ENCODE measurements around the gene NXPE1. TPM values are rescaled to one million over a fixed set of nuclear protein-coding genes. Genes with fewer than 3 reads are reported as not detected.

Gene NXPE1
- total and polyA plus RNA-seq, 2 donors (not counting 1 experiment from before 2014, with no cell fraction given): not detected

DNA sequence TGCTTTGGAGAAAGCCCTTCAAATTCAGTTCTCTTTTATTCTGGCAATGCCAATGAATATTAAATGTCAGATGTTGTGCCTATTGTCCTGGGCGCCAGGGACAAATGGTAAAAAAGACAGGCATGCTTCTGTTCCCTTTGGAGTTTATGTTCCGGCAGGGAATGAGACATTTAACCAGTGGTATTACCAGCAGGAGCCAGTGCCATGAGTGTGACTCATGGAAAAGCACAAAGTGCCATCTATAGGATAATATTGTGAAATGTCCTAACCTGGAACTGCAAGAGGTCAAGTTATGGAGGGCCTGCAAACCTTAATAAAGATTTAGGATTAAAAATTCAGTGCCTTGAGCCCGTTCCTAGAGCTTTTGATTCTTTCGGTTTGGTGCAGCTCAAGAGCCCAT, 80.9 kb downstream of the NXPE1 start:
- peaks cover 4% of the 10 kb centered on the region for H3K27me3 Mint-ChIP-seq
- Histone ChIP-seq H3K27me3 (replicated peaks in 1 of 4; ENCODE audit: control extremely low read depth in 1 of 4, control insufficient read depth in 3 of 4, insufficient read depth in 4 of 4, low read length in 3 of 4) (no peaks in the 10 kb centered on the region), H2AFZ (ENCODE audit: insufficient read depth, low read depth, low read length, poor library complexity, severe bottlenecking) (no peak overlapping the region), H3K27ac (ENCODE audit: low read length in 2 of 2) (no peak overlapping the region), H3K36me3 (replicated peaks in 1 of 2; ENCODE audit: control extremely low read depth in 1 of 2, control insufficient read depth in 1 of 2, extremely low read depth in 1 of 2, insufficient read depth in 2 of 2, low read length in 1 of 2) (no peaks in the 10 kb centered on the region), H4K20me1 (ENCODE audit: control insufficient read depth, insufficient read depth, low read length, poor library complexity, severe bottlenecking) (no peaks in the 10 kb centered on the region), H3K4me2 (replicated peaks; ENCODE audit: low read depth, low read length, poor library complexity, severe bottlenecking) (no peak overlapping the region), H3K4me3 (ENCODE audit: control extremely low read depth in 1 of 5, extremely low read depth in 1 of 5, insufficient read depth in 1 of 5, low read depth in 2 of 5, low read length in 4 of 5) (no peak overlapping the region), H3K4me1 (ENCODE audit: control insufficient read depth in 2 of 2, insufficient read depth in 2 of 2, low read length in 2 of 2) (no peaks in the 10 kb centered on the region), H3K9ac (ENCODE audit: low read length) (no peak overlapping the region), H3K79me2 (ENCODE audit: control insufficient read depth, insufficient read depth, low read length) (no peaks in the 10 kb centered on the region), H3K9me3 (ENCODE audit: control extremely low read depth in 1 of 3, control insufficient read depth in 2 of 3, insufficient read depth in 1 of 3, low read length in 2 of 3) (no peaks in the 10 kb centered on the region)
- H3K9me3 Mint-ChIP-seq (ENCODE audit: insufficient read depth): no peaks in the 10 kb centered on the region
- 92% methylated on average over 4 of the region's 4 CpGs for WGBS (ENCODE audit: insufficient coverage)
- ATAC-seq (ENCODE audit: low read depth) (no peak), DNase-seq (no peak)
- H3K4me3 Mint-ChIP-seq: no peak overlapping the region
- intact Hi-C loops (cut with micrococcal nuclease): no loop called here
- no peak for TF ChIP-seq EZH2 (IDR thresholded peaks at IDR 0.05; ENCODE audit: borderline replicate concordance, insufficient read depth, low read depth, low read length, poor library complexity, severe bottlenecking)
- TF ChIP-seq, protein P1, sequence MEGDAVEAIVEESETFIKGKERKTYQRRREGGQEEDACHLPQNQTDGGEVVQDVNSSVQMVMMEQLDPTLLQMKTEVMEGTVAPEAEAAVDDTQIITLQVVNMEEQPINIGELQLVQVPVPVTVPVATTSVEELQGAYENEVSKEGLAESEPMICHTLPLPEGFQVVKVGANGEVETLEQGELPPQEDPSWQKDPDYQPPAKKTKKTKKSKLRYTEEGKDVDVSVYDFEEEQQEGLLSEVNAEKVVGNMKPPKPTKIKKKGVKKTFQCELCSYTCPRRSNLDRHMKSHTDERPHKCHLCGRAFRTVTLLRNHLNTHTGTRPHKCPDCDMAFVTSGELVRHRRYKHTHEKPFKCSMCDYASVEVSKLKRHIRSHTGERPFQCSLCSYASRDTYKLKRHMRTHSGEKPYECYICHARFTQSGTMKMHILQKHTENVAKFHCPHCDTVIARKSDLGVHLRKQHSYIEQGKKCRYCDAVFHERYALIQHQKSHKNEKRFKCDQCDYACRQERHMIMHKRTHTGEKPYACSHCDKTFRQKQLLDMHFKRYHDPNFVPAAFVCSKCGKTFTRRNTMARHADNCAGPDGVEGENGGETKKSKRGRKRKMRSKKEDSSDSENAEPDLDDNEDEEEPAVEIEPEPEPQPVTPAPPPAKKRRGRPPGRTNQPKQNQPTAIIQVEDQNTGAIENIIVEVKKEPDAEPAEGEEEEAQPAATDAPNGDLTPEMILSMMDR (IDR thresholded peaks at IDR 0.05): no peak
- ChIA-PET CTCF (no interaction called here), POLR2A (no interaction called here)
- H3K4me1 Mint-ChIP-seq: peaks cover 8% of the 10 kb centered on the region
- H3K27ac Mint-ChIP-seq: no peak overlapping the region

DNA sequence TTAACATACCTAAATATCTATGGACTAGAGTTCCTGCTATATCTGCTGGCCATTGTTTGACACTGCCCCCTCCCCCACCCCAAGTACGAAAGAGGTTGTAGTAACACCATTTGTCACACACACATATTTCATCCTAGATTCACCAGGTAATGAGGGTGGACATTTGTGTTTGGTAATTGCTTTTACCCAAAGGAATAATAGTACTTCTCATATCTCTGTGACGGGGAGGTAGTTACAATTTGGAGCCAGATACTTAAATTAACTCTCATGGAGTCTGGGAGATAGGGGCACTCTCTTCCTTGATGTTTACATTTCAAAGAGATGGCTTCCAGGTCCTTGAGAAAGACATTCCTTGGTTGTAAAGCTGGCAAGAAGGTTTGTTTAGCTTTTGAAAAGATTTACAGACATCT, 81.7 kb downstream of the NXPE1 start:
- Histone ChIP-seq H3K27ac (ENCODE audit: low read length in 2 of 2) (no peak overlapping the region), H3K9ac (ENCODE audit: low read length) (no peak overlapping the region), H3K4me2 (replicated peaks; ENCODE audit: low read depth, low read length, poor library complexity, severe bottlenecking) (no peak overlapping the region), H3K79me2 (ENCODE audit: control insufficient read depth, insufficient read depth, low read length) (no peaks in the 10 kb centered on the region), H3K9me3 (ENCODE audit: control extremely low read depth in 1 of 3, control insufficient read depth in 2 of 3, insufficient read depth in 1 of 3, low read length in 2 of 3) (no peaks in the 10 kb centered on the region), H3K4me3 (ENCODE audit: control extremely low read depth in 1 of 5, extremely low read depth in 1 of 5, insufficient read depth in 1 of 5, low read depth in 2 of 5, low read length in 4 of 5) (no peak overlapping the region), H3K4me1 (ENCODE audit: control insufficient read depth in 2 of 2, insufficient read depth in 2 of 2, low read length in 2 of 2) (no peaks in the 10 kb centered on the region), H2AFZ (ENCODE audit: insufficient read depth, low read depth, low read length, poor library complexity, severe bottlenecking) (no peak overlapping the region), H3K27me3 (replicated peaks in 1 of 4; ENCODE audit: control extremely low read depth in 1 of 4, control insufficient read depth in 3 of 4, insufficient read depth in 4 of 4, low read length in 3 of 4) (no peaks in the 10 kb centered on the region), H4K20me1 (ENCODE audit: control insufficient read depth, insufficient read depth, low read length, poor library complexity, severe bottlenecking) (no peaks in the 10 kb centered on the region), H3K36me3 (replicated peaks in 1 of 2; ENCODE audit: control extremely low read depth in 1 of 2, control insufficient read depth in 1 of 2, extremely low read depth in 1 of 2, insufficient read depth in 2 of 2, low read length in 1 of 2) (no peaks in the 10 kb centered on the region)
- DNase-seq: no peak
- TF ChIP-seq, protein P1 (IDR thresholded peaks at IDR 0.05): no peak
- no peak for TF ChIP-seq EZH2 (IDR thresholded peaks at IDR 0.05; ENCODE audit: borderline replicate concordance, insufficient read depth, low read depth, low read length, poor library complexity, severe bottlenecking)
- no peak for ATAC-seq (ENCODE audit: low read depth)
- H3K4me1 Mint-ChIP-seq: peaks cover 8% of the 10 kb centered on the region
- no peaks in the 10 kb centered on the region for H3K9me3 Mint-ChIP-seq (ENCODE audit: insufficient read depth)
- no peak overlapping the region for H3K4me3 Mint-ChIP-seq
- H3K27me3 Mint-ChIP-seq: peaks cover 5% of the 10 kb centered on the region
- ChIA-PET CTCF (no interaction called here), POLR2A (no interaction called here)
- H3K27ac Mint-ChIP-seq: no peak overlapping the region
- WGBS (ENCODE audit: insufficient coverage): no CpG with 5 or more reads among the region's 2 CpGs
- intact Hi-C loops (cut with micrococcal nuclease): no loop called here

Measured in B cell (primary cell).